GM12872 (cell line): ENCODE data around the gene PML.

ENCODE experiments used
- CTCF ChIP-seq: IDR thresholded peaks from 3 replicates; pipeline ENCODE4 v1.5.1; 2011; ENCODE audit warnings: low read depth, mild to moderate bottlenecking, low read length, moderate library complexity; ENCODE audit not compliant: insufficient read depth

The PML gene

GRCh38 chr15:73988445-73988969 lies 6.0 kb upstream of the PML start:
- TF ChIP-seq CTCF, result no peak

DNA sequence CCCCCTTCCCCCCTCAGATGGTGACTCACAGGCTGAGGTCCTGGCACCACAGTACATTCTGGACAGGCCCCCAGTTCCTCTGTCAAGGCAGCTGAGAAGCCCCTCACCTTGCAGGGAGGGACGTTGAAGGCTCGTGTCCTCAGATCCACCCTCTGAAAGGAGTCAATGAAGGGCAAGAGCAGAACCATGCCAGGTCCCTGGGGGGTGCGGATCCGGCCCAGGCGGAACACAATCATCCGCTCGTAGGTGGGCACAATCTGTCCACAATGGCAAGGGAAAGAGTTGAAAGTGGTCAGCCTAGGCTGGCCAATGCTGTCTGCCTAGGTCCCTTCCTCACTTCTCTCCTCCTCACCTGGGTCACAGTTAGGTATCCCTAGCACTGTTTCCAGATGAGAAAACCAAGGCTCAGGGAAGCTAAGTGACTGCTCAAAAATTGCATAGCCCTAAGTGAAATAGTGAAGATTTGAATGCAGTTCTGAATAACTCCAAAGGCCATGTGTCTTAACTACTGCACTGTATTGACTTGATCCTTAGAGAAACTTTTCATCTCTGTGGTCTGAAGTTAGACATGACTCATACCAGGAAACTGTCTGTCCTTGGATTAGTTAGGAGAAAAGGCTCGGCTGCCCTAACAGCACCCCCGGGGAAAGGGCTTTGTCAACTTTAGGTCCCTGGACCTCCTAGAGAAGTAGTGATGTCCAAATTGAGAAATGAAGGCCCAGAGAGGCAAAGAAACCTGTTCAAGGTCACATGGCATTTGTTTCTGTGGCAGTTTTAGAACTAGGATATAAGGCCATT lies 5.3 kb upstream of the PML start:
- no peak for TF ChIP-seq CTCF

GRCh38 chr15:73990250-73991005 lies 4.1 kb upstream of the PML start:
- no peak for TF ChIP-seq CTCF

GRCh38 chr15:73991260-73991659 lies 3.3 kb upstream of the PML start:
- TF ChIP-seq CTCF, result no peak

- peak; percentile 84 for TF ChIP-seq CTCF
Observed at GRCh38 chr15:73991726-73992593, 2.6 kb upstream of the PML start, which contains the start of gene STOML1. TSS of gene STOML1 (minus strand) at chr15:73992295. CDS start at chr15:73992223, 72 bp downstream.

- TF ChIP-seq CTCF, result no peak
Observed at GRCh38 chr15:73992594-73992898, 2.0 kb upstream of the PML start.
